H9 (cell line): ENCODE measurements around the gene INSYN1. TPM values are rescaled to one million over a fixed set of nuclear protein-coding genes. Genes with fewer than 3 reads are reported as not detected.

Experiments
- DNase-seq: peaks from one replicate; pipeline ENCODE4 v3.0.0-alpha.2; 2017
- H2AFZ ChIP-seq: one replicate; pipeline ENCODE4 v1.6.1; 2013; ENCODE audit warnings: mild to moderate bottlenecking, low read length, control low read depth, moderate library complexity
- H2AK5ac ChIP-seq: 2 replicates; pipeline ENCODE4 v1.6.1; 2013; ENCODE audit warnings: low read length, control low read depth, mixed read lengths; ENCODE audit not compliant: insufficient read length
- H2BK120ac ChIP-seq: one replicate; pipeline ENCODE4 v1.6.1; 2013; ENCODE audit warnings: low read depth, mild to moderate bottlenecking, low read length, control low read depth, inconsistent platforms; ENCODE audit not compliant: poor library complexity, severe bottlenecking
- H2BK12ac ChIP-seq: 2 replicates; pipeline ENCODE4 v1.6.1; 2013; ENCODE audit warnings: low read length, control low read depth, mixed read lengths, low read depth; ENCODE audit not compliant: insufficient read length
- H2BK15ac ChIP-seq: 2 replicates; pipeline ENCODE4 v1.6.1; 2013; ENCODE audit warnings: low read depth, low read length, control low read depth
- H2BK20ac ChIP-seq: one replicate; pipeline ENCODE4 v1.6.1; 2013; ENCODE audit warnings: low read depth, mild to moderate bottlenecking, low read length, control low read depth, inconsistent platforms; ENCODE audit not compliant: poor library complexity, severe bottlenecking
- H2BK5ac ChIP-seq: 2 replicates; pipeline ENCODE4 v1.6.1; 2013; ENCODE audit warnings: low read length, control low read depth, mixed read lengths; ENCODE audit not compliant: insufficient read length
- H3K14ac ChIP-seq: 2 replicates; pipeline ENCODE4 v1.6.1; 2013; ENCODE audit warnings: low read length, control low read depth; ENCODE audit not compliant: insufficient read depth
- H3K18ac ChIP-seq: 2 replicates; pipeline ENCODE4 v1.6.1; 2013; ENCODE audit warnings: low read depth, mild to moderate bottlenecking, mixed read lengths, low read length, control low read depth; ENCODE audit not compliant: insufficient read length
- H3K23ac ChIP-seq: 2 replicates; pipeline ENCODE4 v1.6.1; 2013; ENCODE audit warnings: low read length, control low read depth, mixed read lengths, low read depth; ENCODE audit not compliant: insufficient read length
- H3K23me2 ChIP-seq: 2 replicates; pipeline ENCODE4 v1.6.1; 2013; ENCODE audit warnings: low read depth, mild to moderate bottlenecking, mixed read lengths, low read length, control low read depth; ENCODE audit not compliant: insufficient read length, poor library complexity, severe bottlenecking
- H3K27ac ChIP-seq: 2 replicates; pipeline ENCODE4 v1.5.1; 2013; ENCODE audit warnings: low read length, control low read depth, mixed read lengths, low read depth; ENCODE audit not compliant: insufficient read length
- H3K27me3 ChIP-seq: 2 replicates; pipeline ENCODE4 v1.6.1; 2013; ENCODE audit warnings: low read length, control low read depth, inconsistent platforms; ENCODE audit not compliant: insufficient read depth
- H3K4ac ChIP-seq: 2 replicates; pipeline ENCODE4 v1.6.1; 2013; ENCODE audit warnings: low read depth, mild to moderate bottlenecking, control low read depth, inconsistent platforms, low read length, moderate library complexity
- H3K4me1 ChIP-seq: 2 replicates; pipeline ENCODE4 v1.6.1; 2013; ENCODE audit warnings: low read length, control low read depth, inconsistent platforms; ENCODE audit not compliant: insufficient read depth
- H3K4me2 ChIP-seq: 2 replicates; pipeline ENCODE4 v1.6.1; 2013; ENCODE audit warnings: low read length, control low read depth, mixed read lengths; ENCODE audit not compliant: insufficient read length, insufficient read depth
- H3K56ac ChIP-seq: 2 replicates; pipeline ENCODE4 v1.6.1; 2013; ENCODE audit warnings: low read depth, mild to moderate bottlenecking, mixed read lengths, low read length, control low read depth; ENCODE audit not compliant: insufficient read length
- H3K79me1 ChIP-seq: 2 replicates; pipeline ENCODE4 v1.6.1; 2013; ENCODE audit warnings: low read depth, mild to moderate bottlenecking, moderate library complexity, low read length, control low read depth, inconsistent platforms; ENCODE audit not compliant: insufficient read depth, poor library complexity, severe bottlenecking
- H3K79me2 ChIP-seq: 2 replicates; pipeline ENCODE4 v1.6.1; 2013; ENCODE audit warnings: low read length, control low read depth, inconsistent platforms; ENCODE audit not compliant: insufficient read depth
- H3K9ac ChIP-seq: 2 replicates; pipeline ENCODE4 v1.6.1; 2013; ENCODE audit warnings: low read length, control low read depth, mixed read lengths; ENCODE audit not compliant: insufficient read length; ENCODE audit errors: extremely low read depth
- H3K9me3 ChIP-seq: one replicate; pipeline ENCODE4 v1.6.1; 2013; ENCODE audit warnings: low read depth, low read length, inconsistent platforms; ENCODE audit not compliant: control insufficient read depth
- H3T11ph ChIP-seq: one replicate; pipeline ENCODE4 v1.6.1; 2013; ENCODE audit warnings: mild to moderate bottlenecking, low read length, control low read depth, inconsistent platforms
- H4K20me1 ChIP-seq: one replicate; pipeline ENCODE4 v1.6.1; 2013; ENCODE audit not compliant: control insufficient read depth, insufficient read length, insufficient read depth
- H4K5ac ChIP-seq: 2 replicates; pipeline ENCODE4 v1.6.1; 2013; ENCODE audit warnings: low read depth, mild to moderate bottlenecking, mixed read lengths, low read length, control low read depth; ENCODE audit not compliant: insufficient read length
- H4K8ac ChIP-seq: replicated peaks from 2 replicates; pipeline ENCODE4 v1.6.1; 2013; ENCODE audit warnings: low read length, control low read depth, mixed read lengths, low read depth; ENCODE audit not compliant: insufficient read length
- H4K91ac ChIP-seq: 2 replicates; pipeline ENCODE4 v1.6.1; 2013; ENCODE audit warnings: low read depth, mild to moderate bottlenecking, moderate library complexity, mixed read lengths, low read length, control low read depth; ENCODE audit not compliant: insufficient read length
- H3K27ac Mint-ChIP-seq, 3 experiments: 2 replicates in 2 of 3; 3 replicates in 1 of 3; pipeline ENCODE4 v1.8.0; 2020 to 2021; ENCODE audit warnings: mixed read lengths in 3 of 3, mild to moderate bottlenecking in 1 of 3, moderate library complexity in 1 of 3
- H3K27me3 Mint-ChIP-seq: 2 replicates; pipeline ENCODE4 v1.8.0; 2021; ENCODE audit warnings: low read depth, mild to moderate bottlenecking, moderate library complexity, mixed read lengths
- H3K36me3 Mint-ChIP-seq, 3 experiments: 2 replicates in 2 of 3; 3 replicates in 1 of 3; pipeline ENCODE4 v1.8.0; 2020 to 2021; ENCODE audit warnings: low read depth in 3 of 3, mixed read lengths in 3 of 3; ENCODE audit not compliant: insufficient read depth in 1 of 3
- H3K4me1 Mint-ChIP-seq, 2 experiments: 2 replicates each; pipeline ENCODE4 v1.8.0; 2020; ENCODE audit warnings: mixed read lengths in 2 of 2
- H3K4me3 Mint-ChIP-seq, 2 experiments: 2 replicates in 1 of 2; 3 replicates in 1 of 2; pipeline ENCODE4 v1.8.0; 2020 to 2021; ENCODE audit warnings: mild to moderate bottlenecking in 2 of 2, mixed read lengths in 2 of 2, moderate library complexity in 1 of 2
- H3K9me3 Mint-ChIP-seq, 2 experiments: 2 replicates in 1 of 2; 3 replicates in 1 of 2; pipeline ENCODE4 v1.8.0; 2020; ENCODE audit warnings: mild to moderate bottlenecking in 2 of 2, mixed read lengths in 2 of 2, moderate library complexity in 1 of 2
- WGBS: extraction: QIAGEN DNeasy Blood & Tissue Kit; methylation state at CpG from one replicate; pipeline ENCODE4 v1.1.7; 2013; ENCODE audit warnings: missing lambda C conversion rate, low lambda C conversion rate, mixed read lengths; ENCODE audit not compliant: insufficient read length; ENCODE audit errors: extremely low coverage; 5-methylcytosine and 5-hydroxymethylcytosine counted together
- total RNA-seq: library from RNA; stranded (reverse); gene quantifications from 2 replicates; pipeline ENCODE4 v1.2.1, GENCODE V29; 2021
- TF ChIP-seq, protein P1 (sequence below): fragments of 200-600 bp; sonication (generic); conservative IDR thresholded peaks from 3 replicates; pipeline ENCODE4 v1.8.0; 2021; ENCODE audit warnings: antibody characterized with exemption, mild to moderate bottlenecking

INSYN1 gene
- total RNA-seq, 1 experiment from 2014 or later: 1.9 TPM

DNA sequence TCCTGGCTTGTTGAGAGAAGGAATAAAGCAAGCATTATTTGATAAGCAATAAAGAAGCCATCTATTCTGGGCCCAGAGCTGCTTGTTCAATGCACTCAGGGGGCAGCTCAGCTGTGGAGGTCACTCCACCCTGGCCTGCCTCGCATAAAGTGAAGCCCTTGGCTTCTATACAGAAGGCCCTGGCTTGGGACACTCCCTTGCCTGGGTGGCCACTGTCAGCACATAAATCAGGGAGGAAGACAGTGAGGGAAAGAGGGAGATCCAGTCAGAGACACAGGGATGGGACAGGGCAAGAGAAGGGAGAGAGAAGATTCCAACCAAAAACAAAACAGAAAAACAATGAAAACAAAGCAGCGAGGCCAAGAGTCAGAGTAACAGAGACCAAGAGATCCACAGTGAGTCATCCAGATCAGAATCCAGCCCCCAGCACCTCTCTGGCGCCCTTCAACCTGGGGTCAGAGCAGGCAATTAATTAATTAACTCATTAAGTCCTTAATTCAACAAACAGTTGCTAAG lies 11.8 kb downstream of the INSYN1 start:
- no peaks in the 10 kb centered on the region; the same call in 1 of the 2 replicates for H3K4me1 ChIP-seq
- H3K27me3 Mint-ChIP-seq: no peaks in the 10 kb centered on the region; the same call in 1 of the 2 replicates
- WGBS: no CpG with 5 or more reads among the region's 3 CpGs

More for the DNA sequence above, 11.8 kb downstream of the INSYN1 start:
- Histone ChIP-seq H2AFZ (no peak overlapping the region), H3K9ac (no peak overlapping the region), H3K4ac (no peak overlapping the region), H4K20me1 (no peaks in the 10 kb centered on the region), H3K18ac (no peak overlapping the region), H3K23me2 (no peaks in the 10 kb centered on the region), H3K23ac (no peak overlapping the region), H2BK120ac (no peak overlapping the region), H2AK5ac (no peak overlapping the region), H3K79me1 (no peaks in the 10 kb centered on the region), H2BK5ac (no peak overlapping the region), H3T11ph (no peak overlapping the region), H4K8ac (no peak overlapping the region), H3K79me2 (no peaks in the 10 kb centered on the region), H2BK20ac (no peak overlapping the region), H3K4me2 (no peak overlapping the region), H3K9me3 (no peaks in the 10 kb centered on the region), H2BK12ac (no peak overlapping the region), H3K27ac (no peak overlapping the region), H4K5ac (no peak overlapping the region), H3K56ac (no peak overlapping the region), H3K27me3 (no peaks in the 10 kb centered on the region), H2BK15ac (no peak overlapping the region), H4K91ac (no peak overlapping the region), H3K14ac (no peak overlapping the region)
- Mint-ChIP-seq H3K36me3 (no peaks in the 10 kb centered on the region; a peak in 1 of 7 replicates), H3K4me1 (peaks cover 13 to 22% of the 10 kb centered on the region in 2 experiments), H3K9me3 (no peaks in the 10 kb centered on the region), H3K4me3 (no peak overlapping the region), H3K27ac (peak overlapping the region in 1 of 3 experiments; percentile 21; a peak in 1 of 7 replicates)
- TF ChIP-seq, protein P1, sequence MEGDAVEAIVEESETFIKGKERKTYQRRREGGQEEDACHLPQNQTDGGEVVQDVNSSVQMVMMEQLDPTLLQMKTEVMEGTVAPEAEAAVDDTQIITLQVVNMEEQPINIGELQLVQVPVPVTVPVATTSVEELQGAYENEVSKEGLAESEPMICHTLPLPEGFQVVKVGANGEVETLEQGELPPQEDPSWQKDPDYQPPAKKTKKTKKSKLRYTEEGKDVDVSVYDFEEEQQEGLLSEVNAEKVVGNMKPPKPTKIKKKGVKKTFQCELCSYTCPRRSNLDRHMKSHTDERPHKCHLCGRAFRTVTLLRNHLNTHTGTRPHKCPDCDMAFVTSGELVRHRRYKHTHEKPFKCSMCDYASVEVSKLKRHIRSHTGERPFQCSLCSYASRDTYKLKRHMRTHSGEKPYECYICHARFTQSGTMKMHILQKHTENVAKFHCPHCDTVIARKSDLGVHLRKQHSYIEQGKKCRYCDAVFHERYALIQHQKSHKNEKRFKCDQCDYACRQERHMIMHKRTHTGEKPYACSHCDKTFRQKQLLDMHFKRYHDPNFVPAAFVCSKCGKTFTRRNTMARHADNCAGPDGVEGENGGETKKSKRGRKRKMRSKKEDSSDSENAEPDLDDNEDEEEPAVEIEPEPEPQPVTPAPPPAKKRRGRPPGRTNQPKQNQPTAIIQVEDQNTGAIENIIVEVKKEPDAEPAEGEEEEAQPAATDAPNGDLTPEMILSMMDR: no peak
- DNase-seq: no peak
